WTC11 (cell line): Measurements from ENCODE around the gene NGRN. TPM values are rescaled to one million over a fixed set of nuclear protein-coding genes. Genes with fewer than 3 reads are reported as not detected.

Experiments used
- ATAC-seq: fragments of 200-7000 bp; cut with Tn5 transposase; 2 replicates; pipeline ENCODE4 v1.10.0; 2021; ENCODE audit warnings: mild to moderate bottlenecking, moderate library complexity
- CTCF ChIA-PET: fragments of 300-600 bp; sonication (Branson Sonifier 250); formaldehyde crosslinking; loops from one replicate; lab custom pipeline; 2021; ENCODE audit warnings: antibody characterized with exemption; lab: Charles Lee
- POLR2A ChIA-PET: fragments of 350-600 bp; sonication (Branson Sonifier 250); formaldehyde crosslinking; loops from one replicate; lab custom pipeline; 2021; ENCODE audit warnings: antibody characterized with exemption; lab: Charles Lee
- DNase-seq: peaks from one replicate; pipeline ENCODE4 v3.0.0; 2021; ENCODE audit warnings: low spot score
- H3K27ac Mint-ChIP-seq: 2 replicates; pipeline ENCODE4 v1.8.0; 2021; ENCODE audit warnings: mixed read lengths
- H3K27me3 Mint-ChIP-seq: 2 replicates; pipeline ENCODE4 v1.8.0; 2021; ENCODE audit warnings: low read depth, mild to moderate bottlenecking, moderate library complexity, mixed read lengths
- H3K36me3 Mint-ChIP-seq: 2 replicates; pipeline ENCODE4 v1.8.0; 2021; ENCODE audit warnings: mixed read lengths
- H3K4me1 Mint-ChIP-seq: 2 replicates; pipeline ENCODE4 v1.8.0; 2022; ENCODE audit warnings: mixed read lengths
- H3K4me3 Mint-ChIP-seq: 2 replicates; pipeline ENCODE4 v1.8.0; 2021; ENCODE audit warnings: mild to moderate bottlenecking, moderate library complexity, mixed read lengths
- H3K9me3 Mint-ChIP-seq: 2 replicates; pipeline ENCODE4 v1.8.0; 2021; ENCODE audit warnings: mixed read lengths
- CREB1 ChIP-seq: sonication (generic); formaldehyde crosslinking; IDR thresholded peaks from 2 replicates; pipeline ENCODE4 v1.8.0; 2023; ENCODE audit warnings: mild to moderate bottlenecking, missing genetic modification reagents
- ELF4 ChIP-seq: sonication (generic); formaldehyde crosslinking; IDR thresholded peaks from 2 replicates; pipeline ENCODE4 v1.8.1; 2022; ENCODE audit warnings: low read depth, mild to moderate bottlenecking, moderate library complexity, missing genetic modification reagents
- EMX1 ChIP-seq: fragments of 250-450 bp; sonication (Bioruptor Pico); IDR thresholded peaks from 2 replicates; pipeline ENCODE4 v1.8.0; 2021; ENCODE audit warnings: mild to moderate bottlenecking
- IRF2 ChIP-seq: sonication (generic); formaldehyde crosslinking; IDR thresholded peaks from 2 replicates; pipeline ENCODE4 v1.8.0; 2022; ENCODE audit warnings: low read depth, missing genetic modification reagents, borderline replicate concordance
- JUN ChIP-seq: sonication (generic); formaldehyde crosslinking; IDR thresholded peaks from 2 replicates; pipeline ENCODE4 v1.8.0; 2023; ENCODE audit warnings: mild to moderate bottlenecking, missing genetic modification reagents
- MYBL2 ChIP-seq: sonication (generic); formaldehyde crosslinking; IDR thresholded peaks from 2 replicates; pipeline ENCODE4 v1.8.1; 2023; ENCODE audit warnings: mild to moderate bottlenecking, moderate library complexity, missing genetic modification reagents
- NFATC4 ChIP-seq: fragments of 250-450 bp; sonication (Bioruptor Pico); IDR thresholded peaks from 2 replicates; pipeline ENCODE4 v1.9.0; 2021; ENCODE audit warnings: mild to moderate bottlenecking
- PRRX2 ChIP-seq: fragments of 250-450 bp; sonication (Bioruptor Pico); IDR thresholded peaks from 2 replicates; pipeline ENCODE4 v1.8.0; 2021; ENCODE audit warnings: mild to moderate bottlenecking
- SMAD4 ChIP-seq: sonication (generic); formaldehyde crosslinking; IDR thresholded peaks from 2 replicates; pipeline ENCODE4 v1.8.0; 2022; ENCODE audit warnings: mild to moderate bottlenecking, missing genetic modification reagents
- TCF7 ChIP-seq: sonication (generic); formaldehyde crosslinking; IDR thresholded peaks from 2 replicates; pipeline ENCODE4 v1.8.0; 2022; ENCODE audit warnings: mild to moderate bottlenecking, low read depth, missing genetic modification reagents, moderate library complexity
- ZNF121 ChIP-seq: sonication (generic); formaldehyde crosslinking; IDR thresholded peaks from 2 replicates; pipeline ENCODE4 v1.8.0; 2023; ENCODE audit warnings: missing genetic modification reagents
- ZNF138 ChIP-seq: sonication (generic); formaldehyde crosslinking; conservative IDR thresholded peaks from 2 replicates; pipeline ENCODE4 v1.8.1; 2022; ENCODE audit warnings: mild to moderate bottlenecking, moderate library complexity, missing genetic modification reagents
- ZNF396 ChIP-seq: fragments of 250-450 bp; sonication (Bioruptor Pico); IDR thresholded peaks from 2 replicates; pipeline ENCODE4 v1.8.0; 2021; ENCODE audit warnings: mild to moderate bottlenecking, moderate library complexity, borderline replicate concordance
- ZNF416 ChIP-seq: fragments of 250-450 bp; sonication (Bioruptor Pico); IDR thresholded peaks from 2 replicates; pipeline ENCODE4 v1.9.0; 2021; ENCODE audit warnings: mild to moderate bottlenecking, inconsistent platforms
- ZNF423 ChIP-seq: fragments of 250-450 bp; sonication (Bioruptor Pico); IDR thresholded peaks from 2 replicates; pipeline ENCODE4 v2.1.2; 2022; ENCODE audit warnings: mild to moderate bottlenecking, moderate library complexity
- ZNF671 ChIP-seq: fragments of 250-450 bp; sonication (Bioruptor Pico); IDR thresholded peaks from 2 replicates; pipeline ENCODE4 v1.8.0; 2021; ENCODE audit warnings: mild to moderate bottlenecking
- total RNA-seq: library from RNA; stranded (reverse); gene quantifications from 3 replicates; pipeline ENCODE4 v1.2.3, GENCODE V29; 2021
- TF ChIP-seq, protein P1 (sequence below): sonication (generic); formaldehyde crosslinking; IDR thresholded peaks from 2 replicates; pipeline ENCODE4 v1.8.1; 2022; ENCODE audit warnings: mild to moderate bottlenecking, moderate library complexity, missing genetic modification reagents
- TF ChIP-seq, protein P2 (sequence below): fragments of 250-450 bp; sonication (Bioruptor Pico); IDR thresholded peaks from 2 replicates; pipeline ENCODE4 v1.9.0; 2021; ENCODE audit warnings: moderate library complexity, mild to moderate bottlenecking, inconsistent platforms, borderline replicate concordance
- TF ChIP-seq, protein P3 (sequence below): sonication (generic); formaldehyde crosslinking; IDR thresholded peaks from 2 replicates; pipeline ENCODE4 v1.8.1; 2023; ENCODE audit warnings: mild to moderate bottlenecking, missing genetic modification reagents, borderline replicate concordance
- TF ChIP-seq, protein P4 (sequence below): fragments of 250-450 bp; sonication (Bioruptor Pico); IDR thresholded peaks from 2 replicates; pipeline ENCODE4 v1.8.0; 2021; ENCODE audit warnings: mild to moderate bottlenecking

Gene NGRN
- total RNA-seq, 1 experiment from 2014 or later, result 77.8 TPM

DNA sequence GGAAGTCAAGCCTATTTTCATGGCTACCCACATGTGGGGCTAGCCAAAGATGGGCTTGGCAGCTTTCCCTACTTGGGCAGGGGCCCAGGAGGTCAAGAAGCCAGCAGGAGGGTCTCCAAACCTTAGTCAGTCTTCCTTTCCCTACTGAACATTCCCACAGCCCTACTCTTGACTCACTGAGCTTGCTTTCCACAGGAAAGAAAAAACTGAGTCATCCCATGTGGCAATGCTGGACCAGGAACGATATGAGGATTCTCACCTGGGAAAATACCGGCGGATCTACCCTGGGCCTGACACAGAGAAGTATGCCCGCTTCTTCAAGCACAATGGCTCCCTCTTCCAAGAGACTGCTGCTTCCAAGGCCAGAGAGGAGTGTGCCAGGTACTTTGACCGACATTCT lies 3.7 kb upstream of the NGRN start (continued):
- TF ChIP-seq CREB1 (no peak), NFATC4 (no peak), SMAD4 (CRISPR knock-in tag) (no peak)
- TF ChIP-seq, protein P1, sequence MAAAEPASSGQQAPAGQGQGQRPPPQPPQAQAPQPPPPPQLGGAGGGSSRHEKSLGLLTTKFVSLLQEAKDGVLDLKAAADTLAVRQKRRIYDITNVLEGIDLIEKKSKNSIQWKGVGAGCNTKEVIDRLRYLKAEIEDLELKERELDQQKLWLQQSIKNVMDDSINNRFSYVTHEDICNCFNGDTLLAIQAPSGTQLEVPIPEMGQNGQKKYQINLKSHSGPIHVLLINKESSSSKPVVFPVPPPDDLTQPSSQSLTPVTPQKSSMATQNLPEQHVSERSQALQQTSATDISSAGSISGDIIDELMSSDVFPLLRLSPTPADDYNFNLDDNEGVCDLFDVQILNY (CRISPR knock-in tag), result no peak
- TF ChIP-seq, protein P2, sequence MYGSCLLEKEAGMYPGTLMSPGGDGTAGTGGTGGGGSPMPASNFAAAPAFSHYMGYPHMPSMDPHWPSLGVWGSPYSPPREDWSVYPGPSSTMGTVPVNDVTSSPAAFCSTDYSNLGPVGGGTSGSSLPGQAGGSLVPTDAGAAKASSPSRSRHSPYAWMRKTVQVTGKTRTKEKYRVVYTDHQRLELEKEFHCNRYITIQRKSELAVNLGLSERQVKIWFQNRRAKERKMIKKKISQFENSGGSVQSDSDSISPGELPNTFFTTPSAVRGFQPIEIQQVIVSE, result no peak

DNA sequence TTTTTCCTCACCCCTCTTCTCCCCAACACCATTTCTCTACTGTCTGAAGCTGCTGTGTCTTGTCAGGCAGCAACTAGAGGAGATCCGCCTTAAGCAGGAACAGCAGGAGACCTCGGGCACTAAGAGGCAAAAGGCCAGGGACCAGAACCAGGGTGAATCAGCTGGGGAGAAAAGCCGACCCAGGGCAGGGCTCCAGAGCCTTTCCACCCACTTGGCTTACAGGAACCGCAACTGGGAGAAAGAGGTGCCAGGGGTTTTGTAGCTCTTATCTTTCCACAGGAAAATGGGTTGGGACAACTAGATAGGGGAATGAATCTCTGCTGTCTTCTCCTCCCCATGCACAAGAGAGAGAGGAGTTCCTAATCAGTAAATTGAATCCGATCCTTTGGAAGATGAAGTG lies 3.0 kb upstream of the NGRN start:
- Mint-ChIP-seq H3K4me3 (no peak overlapping the region), H3K4me1 (peaks cover 24% of the 10 kb centered on the region), H3K36me3 (peaks cover 3% of the 10 kb centered on the region; the same call in 1 of the 2 replicates), H3K27me3 (no peaks in the 10 kb centered on the region), H3K9me3 (no peaks in the 10 kb centered on the region), H3K27ac (no peak overlapping the region)
- DNase-seq (no peak), ATAC-seq (no peak)
- ChIA-PET POLR2A (no interaction called here), CTCF (interaction anchor here (2.1 to 2.4 kb wide), 2 partner anchors 13 to 31 kb away, joined by 4 to 10 read pairs; partner anchors contain the start of gene TTLL13)
- TF ChIP-seq ZNF671 (CRISPR knock-in tag) (no peak), ELF4 (CRISPR knock-in tag) (no peak), JUN (no peak), ZNF121 (CRISPR knock-in tag) (no peak), ZNF423 (no peak), ZNF396 (CRISPR knock-in tag) (no peak), TCF7 (CRISPR knock-in tag) (no peak), ZNF416 (no peak), CREB1 (no peak), MYBL2 (CRISPR knock-in tag) (no peak), ZNF138 (CRISPR knock-in tag) (no peak), IRF2 (CRISPR knock-in tag) (no peak), PRRX2 (CRISPR knock-in tag) (no peak), EMX1 (CRISPR knock-in tag) (no peak)
- TF ChIP-seq, protein P3, sequence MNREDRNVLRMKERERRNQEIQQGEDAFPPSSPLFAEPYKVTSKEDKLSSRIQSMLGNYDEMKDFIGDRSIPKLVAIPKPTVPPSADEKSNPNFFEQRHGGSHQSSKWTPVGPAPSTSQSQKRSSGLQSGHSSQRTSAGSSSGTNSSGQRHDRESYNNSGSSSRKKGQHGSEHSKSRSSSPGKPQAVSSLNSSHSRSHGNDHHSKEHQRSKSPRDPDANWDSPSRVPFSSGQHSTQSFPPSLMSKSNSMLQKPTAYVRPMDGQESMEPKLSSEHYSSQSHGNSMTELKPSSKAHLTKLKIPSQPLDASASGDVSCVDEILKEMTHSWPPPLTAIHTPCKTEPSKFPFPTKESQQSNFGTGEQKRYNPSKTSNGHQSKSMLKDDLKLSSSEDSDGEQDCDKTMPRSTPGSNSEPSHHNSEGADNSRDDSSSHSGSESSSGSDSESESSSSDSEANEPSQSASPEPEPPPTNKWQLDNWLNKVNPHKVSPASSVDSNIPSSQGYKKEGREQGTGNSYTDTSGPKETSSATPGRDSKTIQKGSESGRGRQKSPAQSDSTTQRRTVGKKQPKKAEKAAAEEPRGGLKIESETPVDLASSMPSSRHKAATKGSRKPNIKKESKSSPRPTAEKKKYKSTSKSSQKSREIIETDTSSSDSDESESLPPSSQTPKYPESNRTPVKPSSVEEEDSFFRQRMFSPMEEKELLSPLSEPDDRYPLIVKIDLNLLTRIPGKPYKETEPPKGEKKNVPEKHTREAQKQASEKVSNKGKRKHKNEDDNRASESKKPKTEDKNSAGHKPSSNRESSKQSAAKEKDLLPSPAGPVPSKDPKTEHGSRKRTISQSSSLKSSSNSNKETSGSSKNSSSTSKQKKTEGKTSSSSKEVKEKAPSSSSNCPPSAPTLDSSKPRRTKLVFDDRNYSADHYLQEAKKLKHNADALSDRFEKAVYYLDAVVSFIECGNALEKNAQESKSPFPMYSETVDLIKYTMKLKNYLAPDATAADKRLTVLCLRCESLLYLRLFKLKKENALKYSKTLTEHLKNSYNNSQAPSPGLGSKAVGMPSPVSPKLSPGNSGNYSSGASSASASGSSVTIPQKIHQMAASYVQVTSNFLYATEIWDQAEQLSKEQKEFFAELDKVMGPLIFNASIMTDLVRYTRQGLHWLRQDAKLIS (CRISPR knock-in tag), result no peak
- TF ChIP-seq, protein P4, sequence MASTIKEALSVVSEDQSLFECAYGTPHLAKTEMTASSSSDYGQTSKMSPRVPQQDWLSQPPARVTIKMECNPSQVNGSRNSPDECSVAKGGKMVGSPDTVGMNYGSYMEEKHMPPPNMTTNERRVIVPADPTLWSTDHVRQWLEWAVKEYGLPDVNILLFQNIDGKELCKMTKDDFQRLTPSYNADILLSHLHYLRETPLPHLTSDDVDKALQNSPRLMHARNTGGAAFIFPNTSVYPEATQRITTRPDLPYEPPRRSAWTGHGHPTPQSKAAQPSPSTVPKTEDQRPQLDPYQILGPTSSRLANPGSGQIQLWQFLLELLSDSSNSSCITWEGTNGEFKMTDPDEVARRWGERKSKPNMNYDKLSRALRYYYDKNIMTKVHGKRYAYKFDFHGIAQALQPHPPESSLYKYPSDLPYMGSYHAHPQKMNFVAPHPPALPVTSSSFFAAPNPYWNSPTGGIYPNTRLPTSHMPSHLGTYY (CRISPR knock-in tag), result no peak
- TF ChIP-seq, protein P1 (CRISPR knock-in tag), result no peak
